Activated CD8-positive, alpha-beta memory T cell treated with anti-CD3 and anti-CD28 coated beads, Interleukin-2, amount 50 U/mL, for 48 hours (primary cell): ENCODE data around the gene KCNJ16.

Source experiments
- DNase-seq: peaks from one replicate; pipeline ENCODE4 v3.0.0-alpha.2; 2020

KCNJ16 gene

DNA sequence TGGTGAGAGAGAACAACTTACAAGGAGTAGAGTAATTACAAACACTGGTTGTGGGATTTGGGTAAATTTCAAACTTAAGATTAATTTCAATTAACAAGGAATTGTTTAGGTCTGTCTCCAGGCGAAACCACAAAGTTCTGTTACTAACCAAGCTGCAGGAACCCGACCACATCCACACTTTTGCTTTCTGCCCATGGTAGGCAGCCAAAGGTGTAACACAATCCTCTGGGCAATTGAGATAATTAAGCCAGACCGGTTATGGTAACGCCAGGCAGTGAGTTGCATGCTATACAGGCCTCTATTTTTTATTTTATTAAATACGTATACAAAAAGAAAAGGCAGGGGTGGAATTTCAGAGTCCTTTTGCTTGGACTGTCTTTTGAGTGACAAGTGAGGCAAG, 106.4 kb downstream of the KCNJ16 start:
- no peak for DNase-seq

- DNase-seq: no peak
Measured at GRCh38 chr17:70181866-70182265, 106.8 kb downstream of the KCNJ16 start.

- DNase-seq: no peak
Measured at GRCh38 chr17:70183508-70183907, 108.5 kb downstream of the KCNJ16 start.

GRCh38 chr17:70184207-70184606, 109.2 kb downstream of the KCNJ16 start:
- DNase-seq: no peak

GRCh38 chr17:70184770-70185169, 109.7 kb downstream of the KCNJ16 start:
- DNase-seq: no peak
